Measurements from ENCODE around the gene SLC41A2. TPM values are rescaled to one million over a fixed set of nuclear protein-coding genes. Genes with fewer than 3 reads are reported as not detected.

Gene SLC41A2
- total and polyA plus RNA-seq, 2 of the 13 experiments (the other 11 are each of a cell fraction or from before 2014, with no cell fraction given): 2.3 to 12.8 TPM

GRCh38 chr12:104986022-104986941 lies 28.2 kb upstream of the SLC41A2 start, which contains the start of gene NOPCHAP1 (continued):
- TF ChIP-seq, protein P1, sequence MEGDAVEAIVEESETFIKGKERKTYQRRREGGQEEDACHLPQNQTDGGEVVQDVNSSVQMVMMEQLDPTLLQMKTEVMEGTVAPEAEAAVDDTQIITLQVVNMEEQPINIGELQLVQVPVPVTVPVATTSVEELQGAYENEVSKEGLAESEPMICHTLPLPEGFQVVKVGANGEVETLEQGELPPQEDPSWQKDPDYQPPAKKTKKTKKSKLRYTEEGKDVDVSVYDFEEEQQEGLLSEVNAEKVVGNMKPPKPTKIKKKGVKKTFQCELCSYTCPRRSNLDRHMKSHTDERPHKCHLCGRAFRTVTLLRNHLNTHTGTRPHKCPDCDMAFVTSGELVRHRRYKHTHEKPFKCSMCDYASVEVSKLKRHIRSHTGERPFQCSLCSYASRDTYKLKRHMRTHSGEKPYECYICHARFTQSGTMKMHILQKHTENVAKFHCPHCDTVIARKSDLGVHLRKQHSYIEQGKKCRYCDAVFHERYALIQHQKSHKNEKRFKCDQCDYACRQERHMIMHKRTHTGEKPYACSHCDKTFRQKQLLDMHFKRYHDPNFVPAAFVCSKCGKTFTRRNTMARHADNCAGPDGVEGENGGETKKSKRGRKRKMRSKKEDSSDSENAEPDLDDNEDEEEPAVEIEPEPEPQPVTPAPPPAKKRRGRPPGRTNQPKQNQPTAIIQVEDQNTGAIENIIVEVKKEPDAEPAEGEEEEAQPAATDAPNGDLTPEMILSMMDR (CRISPR knock-in tag; IDR thresholded peaks at IDR 0.05): no peak
- TF ChIP-seq MXD1 (CRISPR knock-in tag; IDR thresholded peaks at IDR 0.05) (peak; percentile 72; the same call in 1 of the 2 replicates), SETDB1 (CRISPR knock-in tag; IDR thresholded peaks at IDR 0.05; ENCODE audit: borderline replicate concordance) (no peak), ZNF275 (CRISPR knock-in tag; IDR thresholded peaks at IDR 0.05; ENCODE audit: borderline replicate concordance) (no peak), AGO2 (optimal IDR thresholded peaks at IDR 0.05; ENCODE audit: low read depth, low read length) (peak; percentile 64), NFYC (CRISPR knock-in tag; IDR thresholded peaks at IDR 0.05) (peak; percentile 76), ZBTB26 (CRISPR knock-in tag; IDR thresholded peaks at IDR 0.05; ENCODE audit: borderline replicate concordance) (peak; percentile 62; the same call in 1 of the 2 replicates), ZNF205 (CRISPR knock-in tag; IDR thresholded peaks at IDR 0.05) (0 out of 2 replicates have a peak, but pooled peaks have one; percentile 30), ZNF883 (CRISPR knock-in tag; IDR thresholded peaks at IDR 0.05; ENCODE audit: not compliant biosample characterization) (peak; percentile 76), ZNF891 (CRISPR knock-in tag; IDR thresholded peaks at IDR 0.05) (peak; percentile 71; the same call in 1 of the 2 replicates), ZNF672 (CRISPR knock-in tag; IDR thresholded peaks at IDR 0.05) (no peak), EED (CRISPR knock-in tag; IDR thresholded peaks at IDR 0.05) (0 out of 2 replicates have a peak, but pooled peaks have one; percentile 42), HNRNPUL1 (IDR thresholded peaks at IDR 0.05; ENCODE audit: low read depth, low read length) (no peak), ZNF782 (CRISPR knock-in tag; IDR thresholded peaks at IDR 0.05; ENCODE audit: borderline replicate concordance) (no peak), ZNF572 (CRISPR knock-in tag; IDR thresholded peaks at IDR 0.05) (0 out of 2 replicates have a peak, but pooled peaks have one; percentile 69), MAZ (IDR thresholded peaks at IDR 0.05; ENCODE audit: borderline replicate concordance, low read depth, low read length) (0 out of 2 replicates have a peak, but pooled peaks have one; percentile 11), MAZ (CRISPR knock-in tag; IDR thresholded peaks at IDR 0.05; ENCODE audit: low read depth) (peak; percentile 50; the same call in 1 of the 2 replicates), FOSL1 (CRISPR knock-in tag; IDR thresholded peaks at IDR 0.05; ENCODE audit: borderline replicate concordance) (no peak), MTF2 (CRISPR knock-in tag; IDR thresholded peaks at IDR 0.05; ENCODE audit: borderline replicate concordance) (no peak), FOXK1 (CRISPR knock-in tag; IDR thresholded peaks at IDR 0.05; ENCODE audit: borderline replicate concordance, low read depth) (no peak)
- TF ChIP-seq, protein P2, sequence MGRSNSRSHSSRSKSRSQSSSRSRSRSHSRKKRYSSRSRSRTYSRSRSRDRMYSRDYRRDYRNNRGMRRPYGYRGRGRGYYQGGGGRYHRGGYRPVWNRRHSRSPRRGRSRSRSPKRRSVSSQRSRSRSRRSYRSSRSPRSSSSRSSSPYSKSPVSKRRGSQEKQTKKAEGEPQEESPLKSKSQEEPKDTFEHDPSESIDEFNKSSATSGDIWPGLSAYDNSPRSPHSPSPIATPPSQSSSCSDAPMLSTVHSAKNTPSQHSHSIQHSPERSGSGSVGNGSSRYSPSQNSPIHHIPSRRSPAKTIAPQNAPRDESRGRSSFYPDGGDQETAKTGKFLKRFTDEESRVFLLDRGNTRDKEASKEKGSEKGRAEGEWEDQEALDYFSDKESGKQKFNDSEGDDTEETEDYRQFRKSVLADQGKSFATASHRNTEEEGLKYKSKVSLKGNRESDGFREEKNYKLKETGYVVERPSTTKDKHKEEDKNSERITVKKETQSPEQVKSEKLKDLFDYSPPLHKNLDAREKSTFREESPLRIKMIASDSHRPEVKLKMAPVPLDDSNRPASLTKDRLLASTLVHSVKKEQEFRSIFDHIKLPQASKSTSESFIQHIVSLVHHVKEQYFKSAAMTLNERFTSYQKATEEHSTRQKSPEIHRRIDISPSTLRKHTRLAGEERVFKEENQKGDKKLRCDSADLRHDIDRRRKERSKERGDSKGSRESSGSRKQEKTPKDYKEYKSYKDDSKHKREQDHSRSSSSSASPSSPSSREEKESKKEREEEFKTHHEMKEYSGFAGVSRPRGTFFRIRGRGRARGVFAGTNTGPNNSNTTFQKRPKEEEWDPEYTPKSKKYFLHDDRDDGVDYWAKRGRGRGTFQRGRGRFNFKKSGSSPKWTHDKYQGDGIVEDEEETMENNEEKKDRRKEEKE (IDR thresholded peaks at IDR 0.05): no peak

Measured in HepG2 (cell line).